WTC11 (cell line): Measurements from ENCODE around the gene FAM107B.

ENCODE experiments used
- ELF4 ChIP-seq: sonication (generic); formaldehyde crosslinking; IDR thresholded peaks from 2 replicates; pipeline ENCODE4 v1.8.1; 2022; ENCODE audit warnings: low read depth, mild to moderate bottlenecking, moderate library complexity, missing genetic modification reagents
- SP1 ChIP-seq: sonication (generic); formaldehyde crosslinking; conservative IDR thresholded peaks from 2 replicates; pipeline ENCODE4 v1.8.1; 2022; ENCODE audit warnings: missing genetic modification reagents
- TEAD1 ChIP-seq: sonication (generic); formaldehyde crosslinking; IDR thresholded peaks from 2 replicates; pipeline ENCODE4 v1.8.0; 2022; ENCODE audit warnings: mild to moderate bottlenecking, missing genetic modification reagents

- no peak for TF ChIP-seq ELF4 (CRISPR knock-in tag)
- TF ChIP-seq TEAD1 (CRISPR knock-in tag): no peak
- TF ChIP-seq SP1 (CRISPR knock-in tag): no peak
Observed at GRCh38 chr10:14691359-14691758, 83.3 kb downstream of the FAM107B start.
